Measurements from ENCODE around the gene GALNTL6. TPM values are rescaled to one million over a fixed set of nuclear protein-coding genes. Genes with fewer than 3 reads are reported as not detected.

GALNTL6 gene
- total and polyA plus RNA-seq, 2 experiments from 2014 or later: 0.38 to 0.40 TPM

- TF ChIP-seq ZNF462 (CRISPR knock-in tag; IDR thresholded peaks at IDR 0.05) (no peak), EZH2 (IDR thresholded peaks at IDR 0.05; ENCODE audit: low read depth, unreplicated experiment) (no peak)
These were observed 967.4 kb downstream of the GALNTL6 start (continued) for GRCh38 chr4:172780566-172781081.

- H3K4me1 ChIP-seq (ENCODE audit: insufficient read depth): no peaks in the 10 kb centered on the region
- H2AFZ ChIP-seq: no peak overlapping the region
- H3K36me3 ChIP-seq (ENCODE audit: insufficient read depth): no peaks in the 10 kb centered on the region
- H3K36me3 Mint-ChIP-seq (ENCODE audit: low read depth): no peaks in the 10 kb centered on the region
- H3K27ac Mint-ChIP-seq: no peak overlapping the region
- no peak overlapping the region for H3K4me3 ChIP-seq
- H3K4me2 ChIP-seq: no peak overlapping the region
- H3K27me3 ChIP-seq (ENCODE audit: insufficient read depth): no peaks in the 10 kb centered on the region
- ATAC-seq: no peak
- H3K4me3 Mint-ChIP-seq: no peak overlapping the region
- no peaks in the 10 kb centered on the region for H3K9me3 Mint-ChIP-seq
- no peaks in the 10 kb centered on the region for H3F3A ChIP-seq (replicated peaks; ENCODE audit: low read depth)
- no peaks in the 10 kb centered on the region for H3K79me2 ChIP-seq (replicated peaks; ENCODE audit: insufficient read depth)
- TF ChIP-seq ZNF114 (CRISPR knock-in tag; IDR thresholded peaks at IDR 0.05) (no peak), CTCF (conservative IDR thresholded peaks at IDR 0.05; ENCODE audit: low read depth in 2 of 2) (no peak), ETS1 (IDR thresholded peaks at IDR 0.05) (no peak), EZH2phosphoT487 (IDR thresholded peaks at IDR 0.05; ENCODE audit: unreplicated experiment) (no peak)
- H3K9me2 ChIP-seq (ENCODE audit: insufficient read depth): peaks cover 3% of the 10 kb centered on the region; the same call in 1 of the 2 replicates
- no peak for DNase-seq (ENCODE audit: low spot score)
- peaks cover 4% of the 10 kb centered on the region for H3K27me3 Mint-ChIP-seq (ENCODE audit: insufficient read depth, low read depth, poor library complexity)
- peaks cover 5% of the 10 kb centered on the region; the same call in 2 of the 3 replicates for H3K4me1 Mint-ChIP-seq
- H3K27ac ChIP-seq (ENCODE audit: low read depth): no peak overlapping the region
- no peaks in the 10 kb centered on the region for H4K20me1 ChIP-seq (replicated peaks; ENCODE audit: insufficient read depth)
These were observed 972.4 kb downstream of the GALNTL6 start for GRCh38 chr4:172785613-172786012.
